Measurements from ENCODE around the gene IL1RAPL1. TPM values are rescaled to one million over a fixed set of nuclear protein-coding genes. Genes with fewer than 3 reads are reported as not detected.
A peak's percentile ranks its signal among the peaks of the same experiment; 100 is the strongest.

Gene IL1RAPL1
- polyA plus RNA-seq, 1 donor from 2014 or later, result not detected

DNA sequence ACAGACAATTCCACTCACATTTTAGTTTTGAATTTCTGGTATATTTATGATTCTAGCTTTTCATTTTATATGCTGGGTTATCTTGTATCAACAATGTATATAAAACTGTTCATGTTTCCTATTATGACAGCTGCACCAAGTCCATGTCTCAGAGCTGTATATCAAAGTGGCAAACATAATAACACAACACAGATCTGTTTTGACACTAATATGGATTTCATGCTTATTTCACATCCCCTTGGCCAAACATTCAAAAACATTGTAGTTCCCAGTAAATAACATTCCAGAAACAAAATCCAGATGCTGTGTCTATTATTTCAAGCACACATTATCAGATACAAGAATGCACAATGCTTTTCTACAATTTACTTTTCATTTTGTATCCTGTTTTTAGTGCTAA is 1247.5 kb downstream of the IL1RAPL1 start:
- Mint-ChIP-seq H3K4me1 (no peaks in the 10 kb centered on the region), H3K9me3 (no peaks in the 10 kb centered on the region), H3K27me3 (no peaks in the 10 kb centered on the region), H3K36me3 (no peaks in the 10 kb centered on the region), H3K4me3 (no peak overlapping the region), H3K27ac (no peak overlapping the region)

DNA sequence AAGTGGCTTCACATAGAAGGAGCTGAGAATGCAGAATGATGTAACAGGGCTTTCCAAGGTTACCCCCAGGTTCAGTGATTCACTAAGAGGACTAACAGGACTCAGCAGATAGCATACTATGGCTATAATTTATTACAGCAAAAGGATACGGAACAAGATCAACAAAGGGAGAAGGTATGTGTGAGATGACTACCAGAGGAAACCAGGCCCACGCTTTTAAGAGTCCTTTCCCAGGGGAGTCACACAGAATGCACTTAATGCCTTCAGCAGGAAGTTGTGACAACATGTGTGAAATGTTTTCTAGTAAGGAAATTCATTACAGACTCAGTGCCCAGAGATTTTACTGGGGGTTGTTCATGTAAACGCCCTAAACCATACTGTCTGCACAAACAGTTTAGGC is 1254.5 kb downstream of the IL1RAPL1 start:
- H3K36me3 Mint-ChIP-seq, result no peaks in the 10 kb centered on the region
- H3K27me3 Mint-ChIP-seq, result no peaks in the 10 kb centered on the region
- no peaks in the 10 kb centered on the region for H3K4me1 Mint-ChIP-seq
- peaks cover 0 to 3% (median 0%) of the 10 kb centered on the region in 3 donors for H3K9me3 Mint-ChIP-seq
- no peak overlapping the region for H3K27ac Mint-ChIP-seq
- no peak overlapping the region for H3K4me3 Mint-ChIP-seq

DNA sequence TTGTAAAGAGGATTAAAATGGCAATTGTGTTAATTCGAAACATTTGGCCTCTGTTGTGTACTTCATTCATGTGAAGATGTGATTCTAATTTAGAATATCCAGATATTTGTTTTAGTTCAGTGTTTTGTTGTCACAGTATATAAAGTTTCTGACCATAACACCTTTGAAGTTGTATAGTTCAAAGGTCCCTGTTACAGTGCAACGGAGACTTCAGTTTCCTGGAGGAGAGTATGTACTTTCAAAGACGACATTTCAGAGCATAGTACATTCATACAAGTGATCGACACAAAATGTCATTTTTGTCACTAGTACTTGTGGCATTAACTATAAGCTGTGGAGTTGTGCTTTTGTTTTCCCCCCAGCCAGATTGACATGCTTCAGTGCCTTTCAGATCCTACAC is 1255.3 kb downstream of the IL1RAPL1 start:
- no peaks in the 10 kb centered on the region for H3K36me3 Mint-ChIP-seq
- H3K27ac Mint-ChIP-seq, result no peak overlapping the region
- H3K4me3 Mint-ChIP-seq, result no peak overlapping the region
- no peaks in the 10 kb centered on the region for H3K4me1 Mint-ChIP-seq
- H3K27me3 Mint-ChIP-seq, result no peaks in the 10 kb centered on the region
- peaks cover 0 to 3% (median 0%) of the 10 kb centered on the region in 3 donors for H3K9me3 Mint-ChIP-seq

DNA sequence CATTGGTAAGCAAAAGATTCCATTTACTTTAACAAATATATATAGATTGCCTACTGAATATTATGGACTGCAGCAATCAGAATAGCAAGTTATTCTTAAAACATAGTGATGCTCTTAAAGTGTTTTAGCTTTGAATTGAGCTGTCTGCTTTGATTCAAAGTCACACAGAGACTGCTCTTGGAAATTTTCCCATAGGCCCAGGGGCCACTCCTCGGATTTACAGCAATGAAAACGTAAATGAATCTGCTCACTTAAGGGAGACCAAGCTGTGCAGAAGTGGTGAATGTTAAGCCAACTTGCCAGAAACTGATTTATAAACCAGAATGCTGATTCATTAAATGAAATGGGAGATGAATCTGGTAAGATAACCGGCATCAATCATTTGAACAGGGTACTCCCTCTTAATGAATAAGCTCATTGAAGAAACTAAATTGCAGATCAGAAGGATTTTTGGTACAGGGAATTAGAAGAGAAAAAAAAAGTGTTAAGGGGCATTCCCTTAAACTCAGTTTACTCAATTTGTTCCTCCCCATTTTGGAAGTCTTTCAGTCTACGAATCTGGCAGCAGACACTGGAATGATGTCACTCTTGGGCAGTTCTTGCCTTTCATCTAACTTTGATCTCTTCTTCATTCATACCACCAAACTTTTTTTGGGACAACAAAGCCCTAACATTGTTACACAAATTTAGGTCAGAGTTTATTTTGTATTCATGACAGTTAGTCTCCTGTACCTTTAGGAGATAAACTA is 1264.8 kb downstream of the IL1RAPL1 start:
- Mint-ChIP-seq H3K27ac (no peak overlapping the region), H3K4me3 (no peak overlapping the region), H3K9me3 (peaks cover 0 to 1% (median 0%) of the 10 kb centered on the region in 3 donors), H3K36me3 (no peaks in the 10 kb centered on the region), H3K27me3 (no peaks in the 10 kb centered on the region), H3K4me1 (no peaks in the 10 kb centered on the region)

DNA sequence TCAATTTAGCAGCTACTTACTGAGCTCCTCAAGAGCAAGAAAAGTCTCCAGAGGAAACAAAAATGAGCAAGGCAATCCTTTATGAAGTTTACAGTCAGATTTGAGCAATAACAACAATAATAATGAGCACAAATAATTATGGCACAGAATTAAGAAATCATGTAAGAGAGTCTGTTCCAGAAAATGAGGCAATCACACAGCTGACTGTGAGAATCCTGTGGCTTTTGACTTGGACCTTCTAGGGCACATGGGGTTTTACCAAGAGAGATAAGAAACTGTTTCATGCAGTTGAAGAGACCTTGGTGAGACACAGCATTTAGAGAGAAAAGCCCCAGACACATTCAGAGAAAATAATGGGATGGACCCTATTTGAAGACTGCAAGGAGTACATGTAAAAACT is 1265.5 kb downstream of the IL1RAPL1 start:
- Mint-ChIP-seq H3K9me3 (peaks cover 0 to 2% (median under 1%) of the 10 kb centered on the region in 3 donors), H3K4me1 (no peaks in the 10 kb centered on the region), H3K27me3 (no peaks in the 10 kb centered on the region), H3K36me3 (no peaks in the 10 kb centered on the region), H3K4me3 (no peak overlapping the region), H3K27ac (no peak overlapping the region)

DNA sequence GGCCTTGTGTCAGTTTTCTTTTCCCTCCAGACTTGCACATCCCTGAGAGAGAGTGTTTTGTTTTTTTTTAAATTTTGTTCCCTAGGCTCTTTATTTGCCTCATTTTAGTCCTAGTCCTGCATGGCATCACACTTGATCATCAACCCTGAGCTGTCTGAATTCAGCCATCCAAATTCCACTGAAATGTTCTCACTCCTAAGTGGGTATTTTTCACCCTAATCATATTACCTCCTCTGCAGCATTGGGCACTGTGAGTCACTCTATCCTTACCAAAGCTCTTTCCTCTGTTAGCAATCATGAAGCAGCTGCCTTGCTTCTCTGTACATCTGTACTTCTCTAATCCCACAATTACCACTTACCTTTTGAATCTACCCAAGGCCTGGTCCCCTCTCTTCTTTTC is 1271.5 kb downstream of the IL1RAPL1 start:
- H3K4me3 Mint-ChIP-seq, result no peak overlapping the region
- H3K9me3 Mint-ChIP-seq, result peaks cover 0 to 4% (median 1%) of the 10 kb centered on the region in 3 donors
- peaks cover 2% of the 10 kb centered on the region for H3K27me3 Mint-ChIP-seq
- H3K27ac Mint-ChIP-seq, result peak overlapping the region in 1 of 3 donors; percentile 1
- no peaks in the 10 kb centered on the region for H3K36me3 Mint-ChIP-seq
- H3K4me1 Mint-ChIP-seq, result no peaks in the 10 kb centered on the region

DNA sequence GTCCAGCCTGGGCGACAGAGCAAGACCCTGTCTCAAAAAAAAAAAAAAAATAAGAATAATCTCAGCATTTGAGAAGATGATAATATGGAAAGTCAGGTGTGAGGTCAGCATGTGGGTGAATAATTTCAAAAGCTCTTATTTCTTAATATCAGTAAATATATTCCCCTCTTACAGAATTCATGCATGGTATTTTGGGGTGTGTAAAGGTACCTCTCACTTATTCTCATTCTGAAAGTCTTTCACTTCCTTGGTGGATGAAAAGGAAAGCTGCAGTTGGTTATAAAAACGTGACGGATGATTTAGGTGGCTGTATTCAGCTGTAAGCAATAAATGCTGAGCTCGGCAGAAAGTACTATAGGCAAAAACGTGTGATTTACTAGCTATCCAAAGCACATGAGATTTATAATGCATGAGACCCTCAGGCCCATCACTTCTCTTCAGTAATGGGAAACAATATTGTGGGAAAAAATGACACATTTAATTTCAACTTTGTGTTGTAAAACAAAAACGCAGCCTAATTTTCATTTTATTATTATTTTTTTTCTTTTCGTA is 1275.0 kb downstream of the IL1RAPL1 start:
- Mint-ChIP-seq H3K36me3 (no peaks in the 10 kb centered on the region), H3K27me3 (peaks cover 2% of the 10 kb centered on the region), H3K9me3 (peaks cover 0 to 4% (median 1%) of the 10 kb centered on the region in 3 donors), H3K27ac (no peak overlapping the region), H3K4me3 (no peak overlapping the region), H3K4me1 (no peaks in the 10 kb centered on the region)

DNA sequence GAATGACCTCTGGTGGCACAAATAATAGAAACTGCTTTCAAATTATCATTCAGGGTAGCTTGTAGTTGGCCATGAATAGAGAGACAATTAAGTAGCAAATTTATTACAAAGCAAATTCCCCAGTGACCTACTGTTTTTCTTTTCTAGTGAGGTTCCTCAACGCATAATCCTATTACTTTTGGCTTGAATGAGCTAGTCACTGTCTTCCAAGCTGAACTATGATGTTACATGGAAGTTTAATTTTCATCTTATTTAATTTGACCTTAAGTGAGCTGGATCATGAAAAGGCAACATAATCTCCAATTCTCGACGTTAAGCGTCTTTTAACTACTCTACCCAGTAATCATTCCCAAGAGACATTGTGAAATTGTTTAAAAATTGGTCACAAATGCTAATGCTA is 1280.7 kb downstream of the IL1RAPL1 start:
- Mint-ChIP-seq H3K27me3 (no peaks in the 10 kb centered on the region), H3K27ac (no peak overlapping the region), H3K4me1 (no peaks in the 10 kb centered on the region), H3K9me3 (peaks cover 0 to 2% (median 0%) of the 10 kb centered on the region in 3 donors), H3K4me3 (no peak overlapping the region), H3K36me3 (no peaks in the 10 kb centered on the region)

DNA sequence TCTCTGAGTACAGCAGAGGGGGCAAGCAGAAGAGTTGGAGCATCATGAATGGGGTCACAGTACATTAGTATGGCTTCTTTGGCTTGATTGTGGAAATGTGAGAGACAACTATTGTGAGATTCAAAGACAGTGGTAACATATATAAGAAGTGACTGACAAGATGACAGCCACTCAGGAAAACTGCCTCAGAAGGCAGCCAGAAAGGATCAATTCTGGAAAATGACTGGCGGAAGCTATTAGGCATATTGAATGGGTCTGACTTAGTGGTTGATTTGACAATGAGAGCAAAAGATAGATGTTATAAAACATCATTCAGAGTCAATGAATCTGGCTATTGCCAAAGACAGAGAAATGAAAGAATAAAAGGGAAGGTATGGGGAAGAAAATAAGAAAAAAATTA is 1282.6 kb downstream of the IL1RAPL1 start:
- Mint-ChIP-seq H3K27me3 (no peaks in the 10 kb centered on the region), H3K9me3 (peaks cover 0 to 2% (median 0%) of the 10 kb centered on the region in 3 donors), H3K27ac (no peak overlapping the region), H3K4me3 (no peak overlapping the region), H3K36me3 (no peaks in the 10 kb centered on the region), H3K4me1 (no peaks in the 10 kb centered on the region)

DNA sequence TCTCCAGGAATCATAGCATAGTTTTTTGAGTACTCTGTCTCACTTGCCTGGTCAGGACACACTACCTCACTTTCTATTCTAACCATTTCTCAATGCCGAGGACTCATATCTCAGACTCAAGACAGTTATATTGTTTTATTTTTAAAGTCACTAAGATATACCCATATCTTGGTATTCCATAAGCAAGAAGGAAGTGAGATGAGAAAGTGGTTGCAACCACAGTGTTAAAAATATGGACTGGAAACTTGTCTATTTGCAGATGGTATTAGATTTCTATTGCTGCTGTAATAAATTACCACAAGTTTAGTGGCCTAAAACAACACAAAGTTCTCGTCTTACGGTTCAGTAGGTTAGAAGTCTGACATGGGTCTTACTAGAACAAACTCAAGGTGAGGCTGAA is 1283.4 kb downstream of the IL1RAPL1 start:
- Mint-ChIP-seq H3K36me3 (no peaks in the 10 kb centered on the region), H3K27me3 (no peaks in the 10 kb centered on the region), H3K27ac (no peak overlapping the region), H3K4me3 (no peak overlapping the region), H3K9me3 (no peaks in the 10 kb centered on the region), H3K4me1 (no peaks in the 10 kb centered on the region)

DNA sequence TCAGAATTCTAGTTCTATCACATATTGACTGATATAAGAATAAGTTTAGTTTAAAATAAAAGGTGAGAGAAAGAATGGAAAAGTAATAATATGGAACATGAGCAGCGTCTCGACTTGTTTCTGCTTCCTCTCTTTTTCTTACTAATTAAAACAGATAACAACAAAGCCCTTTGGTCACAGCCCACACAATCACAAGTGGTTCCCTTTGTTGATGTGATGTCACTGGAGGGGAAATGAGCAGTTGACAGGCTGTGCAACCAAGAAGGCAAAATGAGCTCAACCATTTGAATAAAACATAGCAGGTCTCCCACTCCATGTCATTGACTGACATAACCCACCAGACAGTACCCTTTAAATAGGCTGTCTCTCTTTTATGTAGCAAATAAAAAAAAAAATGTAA is 1285.6 kb downstream of the IL1RAPL1 start:
- H3K27ac Mint-ChIP-seq, result no peak overlapping the region
- H3K4me1 Mint-ChIP-seq, result no peaks in the 10 kb centered on the region
- H3K27me3 Mint-ChIP-seq, result no peaks in the 10 kb centered on the region
- H3K9me3 Mint-ChIP-seq, result no peaks in the 10 kb centered on the region
- H3K4me3 Mint-ChIP-seq, result no peak overlapping the region
- no peaks in the 10 kb centered on the region for H3K36me3 Mint-ChIP-seq

DNA sequence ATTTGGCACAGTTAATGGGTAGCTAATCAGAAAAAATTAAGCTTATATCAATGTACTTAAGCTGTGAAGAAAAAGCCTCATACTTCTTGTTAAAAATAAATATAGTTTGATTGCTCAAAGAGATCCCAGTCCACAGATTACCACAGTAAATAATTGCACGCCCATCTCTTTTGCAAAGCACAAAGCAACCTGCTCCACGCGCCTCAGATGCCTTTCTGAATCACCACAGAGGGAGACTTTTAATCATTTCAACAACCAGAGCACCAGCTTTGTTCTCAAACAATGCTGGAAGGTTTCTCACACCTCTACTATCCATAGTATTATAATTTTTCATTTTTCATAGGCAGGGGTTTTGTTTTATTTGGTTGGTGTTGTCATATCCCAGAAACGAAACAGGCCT is 1289.5 kb downstream of the IL1RAPL1 start:
- Mint-ChIP-seq H3K27ac (no peak overlapping the region), H3K9me3 (peaks cover 0 to 2% (median 0%) of the 10 kb centered on the region in 3 donors), H3K36me3 (no peaks in the 10 kb centered on the region), H3K4me1 (no peaks in the 10 kb centered on the region), H3K4me3 (no peak overlapping the region), H3K27me3 (no peaks in the 10 kb centered on the region)

DNA sequence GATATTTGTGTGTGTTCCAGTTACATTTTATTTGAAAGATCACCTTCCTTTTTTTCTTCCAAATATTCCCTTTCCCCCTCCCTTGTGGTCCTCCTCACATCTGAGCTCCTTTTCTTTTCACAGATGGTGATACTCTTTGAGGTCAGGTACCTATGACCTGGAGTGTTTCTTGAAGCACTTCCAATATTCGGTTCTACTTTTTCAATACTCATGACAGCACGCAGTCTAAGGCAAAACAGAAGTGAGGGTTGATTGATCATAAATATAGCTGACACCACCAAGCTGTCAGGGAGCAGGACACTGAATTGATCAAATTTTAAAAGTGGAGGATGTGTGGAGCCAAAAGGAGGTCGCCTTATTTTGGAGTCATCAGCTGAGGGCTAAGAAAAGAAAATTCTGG is 1293.7 kb downstream of the IL1RAPL1 start:
- no peak overlapping the region for H3K4me3 Mint-ChIP-seq
- no peaks in the 10 kb centered on the region for H3K4me1 Mint-ChIP-seq
- H3K36me3 Mint-ChIP-seq, result no peaks in the 10 kb centered on the region
- peaks cover 0 to 4% (median 0%) of the 10 kb centered on the region in 3 donors for H3K9me3 Mint-ChIP-seq
- no peaks in the 10 kb centered on the region for H3K27me3 Mint-ChIP-seq
- no peak overlapping the region for H3K27ac Mint-ChIP-seq

DNA sequence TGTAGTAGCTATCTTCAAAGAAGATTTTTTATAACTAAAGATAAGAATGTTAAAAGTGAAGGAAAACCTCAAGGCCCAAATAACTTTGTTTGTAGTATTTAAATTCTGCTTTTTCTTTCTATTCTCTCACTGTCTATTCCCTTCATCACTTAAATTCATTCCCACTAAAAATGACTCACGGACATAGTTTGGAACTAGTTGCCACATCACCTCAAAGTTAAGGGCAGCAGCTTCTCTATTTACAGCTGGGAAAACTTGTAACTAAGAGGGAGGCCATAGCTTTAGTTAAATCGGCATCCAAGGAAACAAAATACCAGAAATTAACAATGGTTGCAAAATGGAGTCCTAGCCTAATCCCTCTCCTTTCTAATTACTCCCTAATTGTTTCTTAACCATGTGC is 1302.8 kb downstream of the IL1RAPL1 start:
- Mint-ChIP-seq H3K27me3 (no peaks in the 10 kb centered on the region), H3K9me3 (peaks cover 0 to under 1% (median 0%) of the 10 kb centered on the region in 3 donors), H3K4me3 (no peak overlapping the region), H3K36me3 (no peaks in the 10 kb centered on the region), H3K4me1 (peaks cover 0 to 2% (median 0%) of the 10 kb centered on the region in 3 donors), H3K27ac (no peak overlapping the region)

DNA sequence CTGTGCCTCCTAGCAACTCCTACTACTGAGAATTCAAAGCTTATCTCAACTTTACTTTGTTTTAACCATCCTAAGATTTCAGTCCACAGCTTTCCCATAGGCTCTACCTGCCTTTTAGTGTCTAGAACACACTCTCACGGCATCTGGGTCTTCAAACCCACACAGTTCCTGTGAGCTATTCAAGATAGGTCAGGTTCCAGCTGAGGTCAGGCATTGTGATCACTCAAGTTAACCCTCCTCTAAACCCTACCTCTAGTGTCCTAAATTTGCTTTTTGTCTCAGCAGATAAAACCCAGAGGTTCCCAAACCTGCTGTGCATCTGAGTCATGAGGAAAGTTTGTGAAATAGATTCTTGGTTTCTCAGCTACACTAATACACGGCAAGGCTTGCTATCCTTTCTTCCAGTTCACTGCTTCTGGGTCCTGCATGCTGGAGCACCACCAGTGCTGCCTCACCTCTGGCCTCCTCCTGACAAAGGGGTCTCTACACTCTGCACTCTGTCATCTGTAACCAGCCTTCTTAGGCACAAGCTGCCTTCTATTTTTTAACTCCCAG is 1303.5 kb downstream of the IL1RAPL1 start:
- H3K27me3 Mint-ChIP-seq, result peaks cover under 1% of the 10 kb centered on the region
- H3K36me3 Mint-ChIP-seq, result no peaks in the 10 kb centered on the region
- no peak overlapping the region for H3K4me3 Mint-ChIP-seq
- H3K9me3 Mint-ChIP-seq, result no peaks in the 10 kb centered on the region
- H3K27ac Mint-ChIP-seq, result no peak overlapping the region
- peaks cover 0 to 2% (median 0%) of the 10 kb centered on the region in 3 donors for H3K4me1 Mint-ChIP-seq

DNA sequence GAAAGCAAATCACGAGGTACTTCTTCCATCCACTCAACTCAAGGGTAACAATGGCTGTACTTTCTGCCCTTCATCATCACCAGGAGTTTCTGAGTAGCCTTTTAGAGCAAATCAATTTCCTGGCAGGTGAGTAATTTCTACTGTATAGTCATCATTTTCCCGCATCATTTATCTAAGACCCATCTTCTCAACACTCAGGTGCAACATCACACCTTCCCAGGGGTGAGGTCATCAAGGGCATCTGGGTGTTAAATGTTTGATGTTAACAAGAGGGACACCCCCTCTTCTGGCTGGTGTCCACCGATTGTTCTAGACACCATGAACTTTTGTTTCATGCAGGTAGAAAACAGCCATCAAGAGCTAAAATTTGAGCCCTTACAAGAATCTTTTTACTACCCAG is 1314.8 kb downstream of the IL1RAPL1 start:
- Mint-ChIP-seq H3K36me3 (no peaks in the 10 kb centered on the region), H3K27ac (no peak overlapping the region), H3K9me3 (peaks cover 0 to 5% (median 0%) of the 10 kb centered on the region in 3 donors), H3K27me3 (no peaks in the 10 kb centered on the region), H3K4me1 (no peaks in the 10 kb centered on the region), H3K4me3 (no peak overlapping the region)
